Measurements from ENCODE around the gene MYO1C. TPM values are rescaled to one million over a fixed set of nuclear protein-coding genes. Genes with fewer than 3 reads are reported as not detected.

Gene MYO1C
- total RNA-seq, 1 experiment from 2014 or later, result 227 TPM

DNA sequence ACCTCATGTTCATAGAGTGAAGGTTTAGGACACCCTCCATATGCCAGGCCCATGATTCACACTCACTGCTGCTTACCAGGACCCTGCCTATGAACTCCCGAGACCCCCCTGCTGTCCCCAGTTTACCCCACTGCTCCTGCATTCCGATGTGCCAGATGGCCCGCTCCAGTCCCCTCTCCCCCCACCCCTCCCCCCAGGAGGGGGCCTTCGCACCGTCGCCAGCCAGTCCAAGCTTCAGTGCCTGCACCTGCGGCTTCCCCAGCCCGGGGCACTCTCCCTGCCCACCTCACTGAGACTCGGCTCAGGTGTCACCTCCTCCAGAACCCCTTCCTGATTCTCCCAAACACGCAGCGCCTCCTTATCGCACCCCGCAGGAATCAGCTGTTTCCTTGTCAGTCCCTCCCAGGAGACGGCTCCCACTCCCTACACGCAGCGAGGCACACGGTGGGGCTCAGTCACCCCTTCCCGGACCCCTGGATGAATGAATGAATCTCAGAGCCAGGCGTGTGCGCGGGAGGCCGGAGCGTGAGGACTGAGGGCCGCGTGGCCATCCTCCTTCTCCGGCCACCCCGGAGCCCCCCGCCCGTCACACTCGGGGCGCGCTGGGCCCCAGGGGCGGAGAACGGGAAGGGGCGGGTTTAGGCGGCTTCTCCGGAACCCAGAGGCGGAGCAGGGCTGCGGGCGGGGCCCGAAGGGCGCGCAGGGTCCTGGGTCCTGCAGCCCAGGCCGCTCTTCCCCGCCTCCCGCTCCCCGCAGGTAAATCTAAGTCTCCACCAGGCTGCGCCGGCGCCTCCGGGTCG, 1.6 kb downstream of the MYO1C start:
- no peaks in the 10 kb centered on the region for H3K9me2 ChIP-seq (ENCODE audit: insufficient read depth)
- H3K36me3 ChIP-seq (ENCODE audit: control insufficient read depth in 1 of 2, insufficient read depth in 2 of 2, low read length in 2 of 2), result no peaks in the 10 kb centered on the region
- no peaks in the 10 kb centered on the region for H4K20me1 ChIP-seq (ENCODE audit: insufficient read depth)
- TF ChIP-seq, protein P1, sequence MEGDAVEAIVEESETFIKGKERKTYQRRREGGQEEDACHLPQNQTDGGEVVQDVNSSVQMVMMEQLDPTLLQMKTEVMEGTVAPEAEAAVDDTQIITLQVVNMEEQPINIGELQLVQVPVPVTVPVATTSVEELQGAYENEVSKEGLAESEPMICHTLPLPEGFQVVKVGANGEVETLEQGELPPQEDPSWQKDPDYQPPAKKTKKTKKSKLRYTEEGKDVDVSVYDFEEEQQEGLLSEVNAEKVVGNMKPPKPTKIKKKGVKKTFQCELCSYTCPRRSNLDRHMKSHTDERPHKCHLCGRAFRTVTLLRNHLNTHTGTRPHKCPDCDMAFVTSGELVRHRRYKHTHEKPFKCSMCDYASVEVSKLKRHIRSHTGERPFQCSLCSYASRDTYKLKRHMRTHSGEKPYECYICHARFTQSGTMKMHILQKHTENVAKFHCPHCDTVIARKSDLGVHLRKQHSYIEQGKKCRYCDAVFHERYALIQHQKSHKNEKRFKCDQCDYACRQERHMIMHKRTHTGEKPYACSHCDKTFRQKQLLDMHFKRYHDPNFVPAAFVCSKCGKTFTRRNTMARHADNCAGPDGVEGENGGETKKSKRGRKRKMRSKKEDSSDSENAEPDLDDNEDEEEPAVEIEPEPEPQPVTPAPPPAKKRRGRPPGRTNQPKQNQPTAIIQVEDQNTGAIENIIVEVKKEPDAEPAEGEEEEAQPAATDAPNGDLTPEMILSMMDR (IDR thresholded peaks at IDR 0.05 in 2 of 3, conservative IDR thresholded peaks at IDR 0.05 in 1 of 3; ENCODE audit: borderline replicate concordance in 1 of 3, insufficient read depth in 1 of 3, low read depth in 2 of 3, low read length in 2 of 3), result no peak
- TF ChIP-seq, protein P2, sequence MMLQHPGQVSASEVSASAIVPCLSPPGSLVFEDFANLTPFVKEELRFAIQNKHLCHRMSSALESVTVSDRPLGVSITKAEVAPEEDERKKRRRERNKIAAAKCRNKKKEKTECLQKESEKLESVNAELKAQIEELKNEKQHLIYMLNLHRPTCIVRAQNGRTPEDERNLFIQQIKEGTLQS (IDR thresholded peaks at IDR 0.05), result no peak
- TF ChIP-seq SIN3A (IDR thresholded peaks at IDR 0.05; ENCODE audit: low read depth), result peak; percentile 65; the same call in 1 of the 2 replicates
- TF ChIP-seq EZH2 (IDR thresholded peaks at IDR 0.05), result no peak
- peak; percentile 55 for TF ChIP-seq POLR2AphosphoS5 (IDR thresholded peaks at IDR 0.05; ENCODE audit: low read depth, low read length)
- peak; percentile 5 for TF ChIP-seq POLR2A (IDR thresholded peaks at IDR 0.05; ENCODE audit: borderline replicate concordance, extremely low read depth, insufficient read depth, insufficient read length)
- no peak for TF ChIP-seq CBX3 (IDR thresholded peaks at IDR 0.05; ENCODE audit: low read depth)
- TF ChIP-seq, protein P3, sequence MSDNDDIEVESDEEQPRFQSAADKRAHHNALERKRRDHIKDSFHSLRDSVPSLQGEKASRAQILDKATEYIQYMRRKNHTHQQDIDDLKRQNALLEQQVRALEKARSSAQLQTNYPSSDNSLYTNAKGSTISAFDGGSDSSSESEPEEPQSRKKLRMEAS (IDR thresholded peaks at IDR 0.05), result peak; percentile 32; the same call in 1 of the 2 replicates
- TF ChIP-seq TCF7L2 (IDR thresholded peaks at IDR 0.05; ENCODE audit: borderline replicate concordance, extremely low read depth, insufficient read depth, insufficient read length), result no peak
- TF ChIP-seq SRF (IDR thresholded peaks at IDR 0.05; ENCODE audit: low read depth), result no peak
- no peak for TF ChIP-seq ZFX (IDR thresholded peaks at IDR 0.05)
- no peaks in the 10 kb centered on the region for H3K27me3 ChIP-seq (ENCODE audit: insufficient read depth, low read length)
- peaks cover 35% of the 10 kb centered on the region for H3K79me2 ChIP-seq (ENCODE audit: insufficient read depth, low read length)
- BruUV-seq (replicated peaks), result no TSS peak
- H3K4me3 ChIP-seq (replicated peaks in 1 of 2; ENCODE audit: low read depth in 1 of 2, low read length in 2 of 2), result peak overlapping the region; percentile 85 to 93
- H3K9ac ChIP-seq (ENCODE audit: low read length), result peak overlapping the region; percentile 95
- intact Hi-C loops (cut with micrococcal nuclease), result loop anchor here (2.0 kb wide), 1 partner anchor 24 kb away; no protein-coding TSS in a partner anchor
- DNase-seq (ENCODE audit: low read depth, low spot score), result no peak
- ChIA-PET RAD21 (ENCODE audit: low non-redundant PET in 1 of 2, low total read pairs in 2 of 2, uncharacterized antibody in 2 of 2, unreplicated experiment in 2 of 2) (no interaction called here), POLR2A (no interaction called here), CTCF (interaction anchor here (1.3 kb wide), 1 partner anchor 25 kb away, joined by 3 read pairs; no protein-coding TSS in a partner anchor)
- H3K27ac ChIP-seq (ENCODE audit: low read depth, low read length), result peak overlapping the region; percentile 99
- H3K9me3 ChIP-seq (ENCODE audit: control insufficient read depth in 1 of 2, insufficient read depth in 1 of 2, low read depth in 1 of 2, low read length in 2 of 2), result no peaks in the 10 kb centered on the region
- ATAC-seq, result peak; percentile 63
- H3K4me2 ChIP-seq (ENCODE audit: low read length), result peak overlapping the region; percentile 99
- no peak overlapping the region for H2AFZ ChIP-seq (ENCODE audit: low read depth, low read length, poor library complexity, severe bottlenecking)
- peaks cover 21 to 63% of the 10 kb centered on the region in 2 experiments for H3K4me1 ChIP-seq (ENCODE audit: control insufficient read depth in 1 of 2, insufficient read depth in 2 of 2, low read length in 2 of 2)

Data from HCT116 (cell line).